ENCODE results near the gene ANXA8.
"Not testable (repeated sequence)": the region's sequence is repeated elsewhere in the genome, so short reads cannot be mapped to it uniquely, and the experiment has no call there.

ANXA8 gene

GRCh38 chr10:47483923-47484322, at the start of gene ANXA8:
ANXA8 (minus strand) TSS chr10:47484115; CDS start chr10:47483933, 182 bp downstream.
- DNase-seq (ENCODE audit: low read depth) = not testable (repeated sequence)

GRCh38 chr10:47523475-47523874, 39.6 kb upstream of the ANXA8 start, which contains the start of gene AGAP9:
AGAP9 (minus strand) TSS chr10:47523638; CDS start chr10:47523526, 112 bp downstream.
- DNase-seq (ENCODE audit: low read depth) = not testable (repeated sequence)

GRCh38 chr10:47502313-47502712, 18.4 kb upstream of the ANXA8 start:
- DNase-seq (ENCODE audit: low read depth) = not testable (repeated sequence)

GRCh38 chr10:47494226-47494625, 10.3 kb upstream of the ANXA8 start:
- not testable (repeated sequence) for DNase-seq (ENCODE audit: low read depth)

- not testable (repeated sequence) for DNase-seq (ENCODE audit: low read depth)
Observed at GRCh38 chr10:47491600-47491999, 7.7 kb upstream of the ANXA8 start, which contains the start of gene FAM25G. FAM25G (minus strand) TSS chr10:47491700; CDS start chr10:47491674, 26 bp downstream.

- DNase-seq (ENCODE audit: low read depth) = not testable (repeated sequence)
Observed at GRCh38 chr10:47489630-47490029, 5.7 kb upstream of the ANXA8 start.

- DNase-seq (ENCODE audit: low read depth) = not testable (repeated sequence)
Observed at GRCh38 chr10:47485943-47486342, 2.0 kb upstream of the ANXA8 start.

GRCh38 chr10:47484786-47485185, 871 bp upstream of the ANXA8 start:
- DNase-seq (ENCODE audit: low read depth) = not testable (repeated sequence)

- not testable (repeated sequence) for DNase-seq (ENCODE audit: low read depth)
Observed at GRCh38 chr10:47482367-47482766, 1.5 kb downstream of the ANXA8 start.

- not testable (repeated sequence) for DNase-seq (ENCODE audit: low read depth)
Observed at GRCh38 chr10:47481768-47482181, 2.1 kb downstream of the ANXA8 start.

- DNase-seq (ENCODE audit: low read depth) = not testable (repeated sequence)
Observed at GRCh38 chr10:47481182-47481766, 2.6 kb downstream of the ANXA8 start.

GRCh38 chr10:47480133-47480532, 3.8 kb downstream of the ANXA8 start:
- not testable (repeated sequence) for DNase-seq (ENCODE audit: low read depth)

- DNase-seq (ENCODE audit: low read depth) = not testable (repeated sequence)
Observed at GRCh38 chr10:47478114-47478513, 5.8 kb downstream of the ANXA8 start.

GRCh38 chr10:47477078-47477477, 6.8 kb downstream of the ANXA8 start:
- not testable (repeated sequence) for DNase-seq (ENCODE audit: low read depth)

- not testable (repeated sequence) for DNase-seq (ENCODE audit: low read depth)
Observed at GRCh38 chr10:47475101-47475500, 8.8 kb downstream of the ANXA8 start.

GRCh38 chr10:47473516-47473915, 10.4 kb downstream of the ANXA8 start:
- not testable (repeated sequence) for DNase-seq (ENCODE audit: low read depth)

- not testable (repeated sequence) for DNase-seq (ENCODE audit: low read depth)
Observed at GRCh38 chr10:47472647-47473046, 11.3 kb downstream of the ANXA8 start.

- not testable (repeated sequence) for DNase-seq (ENCODE audit: low read depth)
Observed at GRCh38 chr10:47472072-47472471, 11.8 kb downstream of the ANXA8 start.

GRCh38 chr10:47468731-47469528, 15.0 kb downstream of the ANXA8 start:
- DNase-seq (ENCODE audit: low read depth) = not testable (repeated sequence)

- not testable (repeated sequence) for DNase-seq (ENCODE audit: low read depth)
Observed at GRCh38 chr10:47467957-47468356, 16.0 kb downstream of the ANXA8 start.

GRCh38 chr10:47467458-47467857, 16.5 kb downstream of the ANXA8 start:
- DNase-seq (ENCODE audit: low read depth) = not testable (repeated sequence)

- DNase-seq (ENCODE audit: low read depth) = not testable (repeated sequence)
Observed at GRCh38 chr10:47465216-47465917, 18.5 kb downstream of the ANXA8 start.
